OCI-LY1 (cell line): Measurements from ENCODE around the gene HIC2.
"Not testable (repeated sequence)": the region's sequence is repeated elsewhere in the genome, so short reads cannot be mapped to it uniquely, and the experiment has no call there.

Experiments
- CTCF ChIP-seq: fragments of 200-600 bp; sonication (generic), shearing (Covaris generic); IDR thresholded peaks from 2 replicates; pipeline ENCODE4 v1.5.1; 2017; ENCODE audit warnings: mild to moderate bottlenecking, antibody characterized with exemption, low read length, moderate library complexity, mixed read lengths
- EZH2 ChIP-seq: fragments of 200-600 bp; sonication (generic), shearing (Covaris generic); IDR thresholded peaks from 2 replicates; pipeline ENCODE4 v1.8.0; 2017; ENCODE audit warnings: borderline replicate concordance, mixed run types, mild to moderate bottlenecking, antibody characterized with exemption, low read length, moderate library complexity, mixed read lengths

DNA sequence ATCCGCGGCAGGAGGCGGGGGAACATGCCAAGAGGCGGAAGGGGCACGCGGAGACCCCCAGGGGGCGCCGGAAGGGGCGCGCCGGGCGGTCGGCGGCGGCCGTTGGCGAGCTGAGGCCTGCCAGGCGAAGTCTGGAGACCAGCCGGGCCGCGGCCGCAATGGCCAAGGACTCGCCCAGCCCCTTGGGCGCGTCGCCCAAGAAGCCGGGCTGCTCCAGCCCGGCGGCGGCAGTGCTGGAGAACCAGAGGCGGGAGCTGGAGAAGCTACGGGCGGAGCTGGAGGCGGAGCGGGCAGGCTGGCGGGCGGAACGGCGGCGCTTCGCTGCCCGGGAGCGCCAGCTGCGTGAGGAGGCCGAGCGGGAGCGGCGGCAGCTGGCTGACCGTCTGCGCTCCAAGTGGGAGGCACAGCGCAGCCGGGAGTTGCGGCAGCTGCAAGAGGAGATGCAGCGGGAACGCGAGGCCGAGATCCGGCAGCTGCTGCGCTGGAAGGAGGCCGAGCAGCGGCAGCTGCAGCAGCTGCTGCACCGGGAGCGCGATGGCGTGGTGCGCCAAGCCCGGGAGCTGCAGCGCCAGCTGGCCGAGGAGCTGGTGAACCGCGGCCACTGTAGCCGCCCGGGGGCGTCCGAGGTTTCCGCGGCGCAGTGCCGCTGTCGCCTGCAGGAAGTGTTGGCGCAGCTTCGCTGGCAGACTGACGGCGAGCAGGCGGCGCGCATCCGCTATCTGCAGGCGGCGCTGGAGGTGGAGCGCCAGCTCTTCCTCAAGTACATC is 33.3 kb upstream of the HIC2 start, which contains the start of gene RIMBP3B:
- TF ChIP-seq CTCF, EZH2: not testable (repeated sequence)
